GM18868 (cell line): ENCODE measurements around the gene PPFIA4.
"Not testable (repeated sequence)": the region's sequence is repeated elsewhere in the genome, so short reads cannot be mapped to it uniquely, and the experiment has no call there.

Experiments
- ATAC-seq: cut with Tn5 transposase; IDR thresholded peaks from one replicate; pipeline ENCODE4 v1.9.1; 2021; ENCODE audit warnings: mild to moderate bottlenecking, moderate library complexity; ENCODE audit not compliant: unreplicated experiment

PPFIA4 gene

GRCh38 chr1:203011582-203011981 lies 14.7 kb upstream of the PPFIA4 start:
- ATAC-seq = no peak

- no peak for ATAC-seq
These were observed 9.2 kb upstream of the PPFIA4 start for GRCh38 chr1:203017061-203017460.

- ATAC-seq = no peak
These were observed 8.6 kb upstream of the PPFIA4 start for GRCh38 chr1:203017692-203018091.

GRCh38 chr1:203022855-203023254 lies 3.4 kb upstream of the PPFIA4 start:
- not testable (repeated sequence) for ATAC-seq

- no peak for ATAC-seq
These were observed 633 bp upstream of the PPFIA4 start for GRCh38 chr1:203025686-203026030.

- peak; percentile 23 for ATAC-seq
These were observed 674 bp downstream of the PPFIA4 start for GRCh38 chr1:203026666-203027663.

- ATAC-seq = no peak
These were observed 1.9 kb downstream of the PPFIA4 start for GRCh38 chr1:203028067-203028783.

GRCh38 chr1:203028784-203029553 lies 2.7 kb downstream of the PPFIA4 start:
- no peak for ATAC-seq

GRCh38 chr1:203031467-203031866 lies 5.2 kb downstream of the PPFIA4 start:
- ATAC-seq = no peak

GRCh38 chr1:203033287-203033686 lies 7.0 kb downstream of the PPFIA4 start:
- no peak for ATAC-seq

- ATAC-seq = no peak
These were observed 7.6 kb downstream of the PPFIA4 start for GRCh38 chr1:203033917-203034316.

GRCh38 chr1:203034422-203035110 lies 8.3 kb downstream of the PPFIA4 start:
- no peak for ATAC-seq

GRCh38 chr1:203035111-203036000 lies 9.1 kb downstream of the PPFIA4 start:
- no peak for ATAC-seq

- ATAC-seq = no peak
These were observed 9.8 kb downstream of the PPFIA4 start for GRCh38 chr1:203036135-203036534.

- ATAC-seq = no peak
These were observed 10.2 kb downstream of the PPFIA4 start for GRCh38 chr1:203036537-203036936.

GRCh38 chr1:203037509-203038190 lies 11.4 kb downstream of the PPFIA4 start:
- ATAC-seq = no peak

GRCh38 chr1:203038217-203038741 lies 12.0 kb downstream of the PPFIA4 start:
- peak; percentile 78 for ATAC-seq

GRCh38 chr1:203038891-203039608 lies 12.8 kb downstream of the PPFIA4 start:
- peak; percentile 39 for ATAC-seq
